ENCODE results near the gene TSC22D1. TPM values are rescaled to one million over a fixed set of nuclear protein-coding genes. Genes with fewer than 3 reads are reported as not detected.

TSC22D1 gene
- polyA plus RNA-seq, 2 donors = 18.5 to 48.6 TPM

GRCh38 chr13:44398606-44399005 is 177.5 kb downstream of the TSC22D1 start:
- WGBS, 2 donors = 68 to 74% methylated on average over 3 of the region's 3 CpGs
- Histone ChIP-seq H3K9me3 (ENCODE audit: control insufficient read depth in 2 of 2, insufficient read depth in 1 of 2, low read depth in 1 of 2, low read length in 1 of 2) (no peaks in the 10 kb centered on the region), H3K4me3 (ENCODE audit: low read depth in 1 of 2, low read length in 2 of 2) (no peak overlapping the region), H3K27ac (ENCODE audit: low read depth in 2 of 2, low read length in 1 of 2) (no peak overlapping the region), H3K4me1 (ENCODE audit: control insufficient read depth in 2 of 2, insufficient read depth in 2 of 2, low read length in 1 of 2) (peaks cover 0 to 10% of the 10 kb centered on the region in 2 donors), H3K36me3 (ENCODE audit: control insufficient read depth in 2 of 2, insufficient read depth in 2 of 2, low read length in 1 of 2) (no peaks in the 10 kb centered on the region), H3K27me3 (ENCODE audit: control insufficient read depth in 1 of 2, insufficient read depth in 2 of 2, low read length in 2 of 2) (no peaks in the 10 kb centered on the region)

GRCh38 chr13:44397766-44398223 is 178.3 kb downstream of the TSC22D1 start:
- Histone ChIP-seq H3K27ac (ENCODE audit: low read depth in 2 of 2, low read length in 1 of 2) (peak overlapping the region; percentile 27 to 41), H3K27me3 (ENCODE audit: control insufficient read depth in 1 of 2, insufficient read depth in 2 of 2, low read length in 2 of 2) (no peaks in the 10 kb centered on the region), H3K36me3 (ENCODE audit: control insufficient read depth in 2 of 2, insufficient read depth in 2 of 2, low read length in 1 of 2) (no peaks in the 10 kb centered on the region), H3K4me1 (ENCODE audit: control insufficient read depth in 2 of 2, insufficient read depth in 2 of 2, low read length in 1 of 2) (peaks cover 0 to 7% of the 10 kb centered on the region in 2 donors), H3K4me3 (ENCODE audit: low read depth in 1 of 2, low read length in 2 of 2) (no peak overlapping the region), H3K9me3 (ENCODE audit: control insufficient read depth in 2 of 2, insufficient read depth in 1 of 2, low read depth in 1 of 2, low read length in 1 of 2) (no peaks in the 10 kb centered on the region)
- WGBS, 2 donors = 78 to 87% methylated on average over 3 of the region's 3 CpGs

GRCh38 chr13:44396701-44397580 is 179.2 kb downstream of the TSC22D1 start:
- no peak overlapping the region for H3K4me3 ChIP-seq (ENCODE audit: low read depth in 1 of 2, low read length in 2 of 2)

GRCh38 chr13:44395976-44396694 is 180.0 kb downstream of the TSC22D1 start:
- H3K27ac ChIP-seq (ENCODE audit: low read depth in 2 of 2, low read length in 1 of 2) = peak overlapping the region; percentile 66 to 73
- 76 to 77% methylated on average over 8 of the region's 8 CpGs for WGBS, 2 donors
- peaks cover 0 to 7% of the 10 kb centered on the region in 2 donors for H3K4me1 ChIP-seq (ENCODE audit: control insufficient read depth in 2 of 2, insufficient read depth in 2 of 2, low read length in 1 of 2)

More at GRCh38 chr13:44396701-44397580, 179.2 kb downstream of the TSC22D1 start:
- Histone ChIP-seq H3K36me3 (ENCODE audit: control insufficient read depth in 2 of 2, insufficient read depth in 2 of 2, low read length in 1 of 2) (no peaks in the 10 kb centered on the region), H3K9me3 (ENCODE audit: control insufficient read depth in 2 of 2, insufficient read depth in 1 of 2, low read depth in 1 of 2, low read length in 1 of 2) (no peaks in the 10 kb centered on the region), H3K27ac (ENCODE audit: low read depth in 2 of 2, low read length in 1 of 2) (peak overlapping the region; percentile 66 to 73), H3K4me1 (ENCODE audit: control insufficient read depth in 2 of 2, insufficient read depth in 2 of 2, low read length in 1 of 2) (peaks cover 0 to 7% of the 10 kb centered on the region in 2 donors), H3K27me3 (ENCODE audit: control insufficient read depth in 1 of 2, insufficient read depth in 2 of 2, low read length in 2 of 2) (no peaks in the 10 kb centered on the region)
- WGBS, 2 donors = 66% methylated on average over 26 of the region's 26 CpGs

GRCh38 chr13:44394658-44395057 is 181.5 kb downstream of the TSC22D1 start:
- H3K27me3 ChIP-seq (ENCODE audit: control insufficient read depth in 1 of 2, insufficient read depth in 2 of 2, low read length in 2 of 2) = no peaks in the 10 kb centered on the region
- H3K9me3 ChIP-seq (ENCODE audit: control insufficient read depth in 2 of 2, insufficient read depth in 1 of 2, low read depth in 1 of 2, low read length in 1 of 2) = no peaks in the 10 kb centered on the region
- H3K4me1 ChIP-seq (ENCODE audit: control insufficient read depth in 2 of 2, insufficient read depth in 2 of 2, low read length in 1 of 2) = peaks cover 0 to 7% of the 10 kb centered on the region in 2 donors
- H3K27ac ChIP-seq (ENCODE audit: low read depth in 2 of 2, low read length in 1 of 2) = no peak overlapping the region
- H3K4me3 ChIP-seq (ENCODE audit: low read depth in 1 of 2, low read length in 2 of 2) = no peak overlapping the region
- H3K36me3 ChIP-seq (ENCODE audit: control insufficient read depth in 2 of 2, insufficient read depth in 2 of 2, low read length in 1 of 2) = no peaks in the 10 kb centered on the region

More at GRCh38 chr13:44395976-44396694, 180.0 kb downstream of the TSC22D1 start:
- Histone ChIP-seq H3K27me3 (ENCODE audit: control insufficient read depth in 1 of 2, insufficient read depth in 2 of 2, low read length in 2 of 2) (no peaks in the 10 kb centered on the region), H3K36me3 (ENCODE audit: control insufficient read depth in 2 of 2, insufficient read depth in 2 of 2, low read length in 1 of 2) (no peaks in the 10 kb centered on the region), H3K9me3 (ENCODE audit: control insufficient read depth in 2 of 2, insufficient read depth in 1 of 2, low read depth in 1 of 2, low read length in 1 of 2) (no peaks in the 10 kb centered on the region), H3K4me3 (ENCODE audit: low read depth in 1 of 2, low read length in 2 of 2) (no peak overlapping the region)

GRCh38 chr13:44393391-44393790 is 182.7 kb downstream of the TSC22D1 start:
- WGBS, 2 donors = 20 to 27% methylated on average over 8 of the region's 8 CpGs
- no peak overlapping the region for H3K27ac ChIP-seq (ENCODE audit: low read depth in 2 of 2, low read length in 1 of 2)
- H3K9me3 ChIP-seq (ENCODE audit: control insufficient read depth in 2 of 2, insufficient read depth in 1 of 2, low read depth in 1 of 2, low read length in 1 of 2) = no peaks in the 10 kb centered on the region
- H3K4me3 ChIP-seq (ENCODE audit: low read depth in 1 of 2, low read length in 2 of 2) = no peak overlapping the region
- H3K4me1 ChIP-seq (ENCODE audit: control insufficient read depth in 2 of 2, insufficient read depth in 2 of 2, low read length in 1 of 2) = peaks cover 0 to 7% of the 10 kb centered on the region in 2 donors
- H3K36me3 ChIP-seq (ENCODE audit: control insufficient read depth in 2 of 2, insufficient read depth in 2 of 2, low read length in 1 of 2) = no peaks in the 10 kb centered on the region
- no peaks in the 10 kb centered on the region for H3K27me3 ChIP-seq (ENCODE audit: control insufficient read depth in 1 of 2, insufficient read depth in 2 of 2, low read length in 2 of 2)

GRCh38 chr13:44389876-44390275 is 186.3 kb downstream of the TSC22D1 start:
- H3K27ac ChIP-seq (ENCODE audit: low read depth in 2 of 2, low read length in 1 of 2) = no peak overlapping the region
- H3K27me3 ChIP-seq (ENCODE audit: control insufficient read depth in 1 of 2, insufficient read depth in 2 of 2, low read length in 2 of 2) = no peaks in the 10 kb centered on the region
- H3K4me3 ChIP-seq (ENCODE audit: low read depth in 1 of 2, low read length in 2 of 2) = no peak overlapping the region
- peaks cover 0 to 3% of the 10 kb centered on the region in 2 donors for H3K4me1 ChIP-seq (ENCODE audit: control insufficient read depth in 2 of 2, insufficient read depth in 2 of 2, low read length in 1 of 2)
- WGBS, 2 donors = 74 to 79% methylated on average over 1 of the region's 1 CpG
- no peaks in the 10 kb centered on the region for H3K36me3 ChIP-seq (ENCODE audit: control insufficient read depth in 2 of 2, insufficient read depth in 2 of 2, low read length in 1 of 2)
- H3K9me3 ChIP-seq (ENCODE audit: control insufficient read depth in 2 of 2, insufficient read depth in 1 of 2, low read depth in 1 of 2, low read length in 1 of 2) = no peaks in the 10 kb centered on the region

GRCh38 chr13:44389060-44389666 is 187.0 kb downstream of the TSC22D1 start:
- Histone ChIP-seq H3K36me3 (ENCODE audit: control insufficient read depth in 2 of 2, insufficient read depth in 2 of 2, low read length in 1 of 2) (no peaks in the 10 kb centered on the region), H3K9me3 (ENCODE audit: control insufficient read depth in 2 of 2, insufficient read depth in 1 of 2, low read depth in 1 of 2, low read length in 1 of 2) (no peaks in the 10 kb centered on the region), H3K27ac (ENCODE audit: low read depth in 2 of 2, low read length in 1 of 2) (no peak overlapping the region), H3K27me3 (ENCODE audit: control insufficient read depth in 1 of 2, insufficient read depth in 2 of 2, low read length in 2 of 2) (no peaks in the 10 kb centered on the region), H3K4me1 (ENCODE audit: control insufficient read depth in 2 of 2, insufficient read depth in 2 of 2, low read length in 1 of 2) (peaks cover 0 to 3% of the 10 kb centered on the region in 2 donors), H3K4me3 (ENCODE audit: low read depth in 1 of 2, low read length in 2 of 2) (no peak overlapping the region)
- WGBS, 2 donors = 80 to 83% methylated on average over 4 of the region's 4 CpGs

GRCh38 chr13:44388427-44389059 is 187.6 kb downstream of the TSC22D1 start:
- Histone ChIP-seq H3K4me1 (ENCODE audit: control insufficient read depth in 2 of 2, insufficient read depth in 2 of 2, low read length in 1 of 2) (peaks cover 0 to 3% of the 10 kb centered on the region in 2 donors), H3K36me3 (ENCODE audit: control insufficient read depth in 2 of 2, insufficient read depth in 2 of 2, low read length in 1 of 2) (no peaks in the 10 kb centered on the region)
- 76 to 79% methylated on average over 7 of the region's 7 CpGs for WGBS, 2 donors

More at GRCh38 chr13:44388427-44389059, 187.6 kb downstream of the TSC22D1 start:
- Histone ChIP-seq H3K9me3 (ENCODE audit: control insufficient read depth in 2 of 2, insufficient read depth in 1 of 2, low read depth in 1 of 2, low read length in 1 of 2) (no peaks in the 10 kb centered on the region), H3K27me3 (ENCODE audit: control insufficient read depth in 1 of 2, insufficient read depth in 2 of 2, low read length in 2 of 2) (no peaks in the 10 kb centered on the region), H3K4me3 (ENCODE audit: low read depth in 1 of 2, low read length in 2 of 2) (no peak overlapping the region), H3K27ac (ENCODE audit: low read depth in 2 of 2, low read length in 1 of 2) (no peak overlapping the region)

Data from esophagus (tissue), 2 donors.